Fibroblast of villous mesenchyme (primary cell): ENCODE measurements around the gene MYO1E. TPM values are rescaled to one million over a fixed set of nuclear protein-coding genes. Genes with fewer than 3 reads are reported as not detected.
A peak's percentile ranks its signal among the peaks of the same experiment; 100 is the strongest.

Source experiments
- DNase-seq: peaks from one replicate; pipeline ENCODE4 v3.0.0-alpha.2; 2010; ENCODE audit warnings: low read depth
- H3K4me3 ChIP-seq: 2 replicates; pipeline ENCODE4 v1.5.1; 2011; ENCODE audit warnings: low read depth, mild to moderate bottlenecking, low read length
- CTCF ChIP-seq: IDR thresholded peaks from 2 replicates; pipeline ENCODE4 v1.5.1; 2012; ENCODE audit warnings: low read depth, mild to moderate bottlenecking, low read length; ENCODE audit not compliant: insufficient read depth
- total RNA-seq: library from RNA; depleted of rRNA; stranded (reverse); fragments of >200 nt; gene quantifications from 2 replicates; pipeline ENCODE4 v1.2.3, GENCODE V29; 2012

The MYO1E gene
- total RNA-seq, 1 donor = 107 TPM

GRCh38 chr15:59250249-59250648 is 122.4 kb downstream of the MYO1E start:
- no peak for TF ChIP-seq CTCF
- H3K4me3 ChIP-seq = no peak overlapping the region
- DNase-seq = no peak

GRCh38 chr15:59249816-59250215 is 122.9 kb downstream of the MYO1E start:
- TF ChIP-seq CTCF = no peak

GRCh38 chr15:59247364-59247763 is 125.3 kb downstream of the MYO1E start:
- peak; percentile 78 for DNase-seq
- TF ChIP-seq CTCF = peak; percentile 70
- H3K4me3 ChIP-seq = no peak overlapping the region

More at GRCh38 chr15:59249816-59250215, 122.9 kb downstream of the MYO1E start:
- no peak for DNase-seq
- H3K4me3 ChIP-seq = no peak overlapping the region

GRCh38 chr15:59245559-59245958 is 127.1 kb downstream of the MYO1E start:
- no peak for DNase-seq
- no peak for TF ChIP-seq CTCF
- no peak overlapping the region for H3K4me3 ChIP-seq

GRCh38 chr15:59244337-59244736 is 128.3 kb downstream of the MYO1E start:
- no peak for TF ChIP-seq CTCF
- no peak overlapping the region for H3K4me3 ChIP-seq
- no peak for DNase-seq

- TF ChIP-seq CTCF = no peak
- H3K4me3 ChIP-seq = no peak overlapping the region
- peak; percentile 71 for DNase-seq
Measured at GRCh38 chr15:59243622-59244021, 129.0 kb downstream of the MYO1E start.

GRCh38 chr15:59242649-59243048 is 130.0 kb downstream of the MYO1E start:
- no peak for TF ChIP-seq CTCF
- no peak overlapping the region for H3K4me3 ChIP-seq
- DNase-seq = no peak
